Glutamatergic neuron (in vitro differentiated cells): ENCODE results near the gene ZNF276. TPM values are rescaled to one million over a fixed set of nuclear protein-coding genes. Genes with fewer than 3 reads are reported as not detected.
"Not testable (repeated sequence)": the region's sequence is repeated elsewhere in the genome, so short reads cannot be mapped to it uniquely, and the experiment has no call there.

Experiments used
- DNase-seq: peaks from one replicate; pipeline ENCODE4 v3.0.0; 2022
- H3K27ac Mint-ChIP-seq: one replicate; pipeline ENCODE4 v1.8.0; 2020; ENCODE audit warnings: mild to moderate bottlenecking, mixed read lengths, inconsistent platforms; ENCODE audit not compliant: unreplicated experiment
- H3K27me3 Mint-ChIP-seq: one replicate; pipeline ENCODE4 v1.8.0; 2020; ENCODE audit warnings: mild to moderate bottlenecking, moderate library complexity, mixed read lengths, inconsistent platforms; ENCODE audit not compliant: unreplicated experiment
- H3K36me3 Mint-ChIP-seq: one replicate; pipeline ENCODE4 v1.8.0; 2020; ENCODE audit warnings: mild to moderate bottlenecking, mixed read lengths, inconsistent platforms; ENCODE audit not compliant: unreplicated experiment
- H3K4me1 Mint-ChIP-seq: one replicate; pipeline ENCODE4 v1.8.0; 2020; ENCODE audit warnings: mild to moderate bottlenecking, low read depth, mixed read lengths, inconsistent platforms; ENCODE audit not compliant: unreplicated experiment
- H3K4me3 Mint-ChIP-seq: one replicate; pipeline ENCODE4 v1.8.0; 2020; ENCODE audit warnings: mild to moderate bottlenecking, mixed read lengths, inconsistent platforms; ENCODE audit not compliant: unreplicated experiment
- H3K9me3 Mint-ChIP-seq: one replicate; pipeline ENCODE4 v1.8.0; 2020; ENCODE audit warnings: mild to moderate bottlenecking, moderate library complexity, mixed read lengths, inconsistent platforms; ENCODE audit not compliant: unreplicated experiment
- CTCF ChIP-seq: fragments of 200-600 bp; sonication (generic); IDR thresholded peaks from one replicate; pipeline ENCODE4 v1.5.0; 2021; ENCODE audit not compliant: partially characterized antibody, unreplicated experiment
- total RNA-seq: library from RNA; stranded (reverse); fragmentation: NEBNext Ultra II Directional; extraction: Animal tissue kit (Norgen Biotek cat#: 25700); gene quantifications from one replicate; pipeline ENCODE4 v1.2.1, GENCODE V29; 2021; ENCODE audit not compliant: unreplicated experiment

ZNF276 gene
- total RNA-seq, 1 donor from 2014 or later = 20.8 TPM

GRCh38 chr16:89697161-89697615, 24.1 kb upstream of the ZNF276 start:
- Mint-ChIP-seq H3K27me3 (peaks cover 6% of the 10 kb centered on the region), H3K4me3 (no peak overlapping the region), H3K4me1 (peaks cover 4% of the 10 kb centered on the region), H3K27ac (no peak overlapping the region), H3K36me3 (no peaks in the 10 kb centered on the region), H3K9me3 (peaks cover 7% of the 10 kb centered on the region)
- peak; percentile 20 for DNase-seq
- no peak for TF ChIP-seq CTCF

GRCh38 chr16:89697616-89698331, 23.6 kb upstream of the ZNF276 start:
- peaks cover 5% of the 10 kb centered on the region for H3K4me1 Mint-ChIP-seq

GRCh38 chr16:89698717-89699116, 22.6 kb upstream of the ZNF276 start:
- H3K4me3 Mint-ChIP-seq = peak overlapping the region; percentile 25
- H3K36me3 Mint-ChIP-seq, DNase-seq, H3K27me3 Mint-ChIP-seq, H3K9me3 Mint-ChIP-seq, H3K27ac Mint-ChIP-seq, H3K4me1 Mint-ChIP-seq: not testable (repeated sequence)

More at GRCh38 chr16:89697616-89698331, 23.6 kb upstream of the ZNF276 start:
- no peaks in the 10 kb centered on the region for H3K36me3 Mint-ChIP-seq
- no peak for TF ChIP-seq CTCF
- H3K27me3 Mint-ChIP-seq = peaks cover 9% of the 10 kb centered on the region
- H3K4me3 Mint-ChIP-seq = no peak overlapping the region
- H3K9me3 Mint-ChIP-seq = peaks cover 7% of the 10 kb centered on the region
- peak; percentile 20 for DNase-seq
- H3K27ac Mint-ChIP-seq = no peak overlapping the region

GRCh38 chr16:89699629-89700099, 21.7 kb upstream of the ZNF276 start:
- H3K27ac Mint-ChIP-seq, H3K36me3 Mint-ChIP-seq, H3K9me3 Mint-ChIP-seq, H3K4me1 Mint-ChIP-seq, DNase-seq, H3K27me3 Mint-ChIP-seq: not testable (repeated sequence)
- peak overlapping the region; percentile 55 for H3K4me3 Mint-ChIP-seq

GRCh38 chr16:89700100-89700648, 21.2 kb upstream of the ZNF276 start:
- DNase-seq = peak; percentile 98
- Mint-ChIP-seq H3K27ac (no peak overlapping the region), H3K27me3 (peaks cover 6% of the 10 kb centered on the region), H3K36me3 (no peaks in the 10 kb centered on the region), H3K9me3 (peaks cover 10% of the 10 kb centered on the region), H3K4me3 (peak overlapping the region; percentile 57), H3K4me1 (peaks cover 3% of the 10 kb centered on the region)
- TF ChIP-seq CTCF = peak; percentile 41
